WTC11 (cell line): ENCODE data around the gene RSL1D1. TPM values are rescaled to one million over a fixed set of nuclear protein-coding genes. Genes with fewer than 3 reads are reported as not detected.

ENCODE experiments used
- ATAC-seq: fragments of 200-7000 bp; cut with Tn5 transposase; 2 replicates; pipeline ENCODE4 v1.10.0; 2021; ENCODE audit warnings: mild to moderate bottlenecking, moderate library complexity
- CTCF ChIA-PET: fragments of 300-600 bp; sonication (Branson Sonifier 250); formaldehyde crosslinking; loops from one replicate; lab custom pipeline; 2021; ENCODE audit warnings: antibody characterized with exemption; lab: Charles Lee
- POLR2A ChIA-PET: fragments of 350-600 bp; sonication (Branson Sonifier 250); formaldehyde crosslinking; loops from one replicate; lab custom pipeline; 2021; ENCODE audit warnings: antibody characterized with exemption; lab: Charles Lee
- DNase-seq: peaks from one replicate; pipeline ENCODE4 v3.0.0; 2021; ENCODE audit warnings: low spot score
- H3K27ac Mint-ChIP-seq: 2 replicates; pipeline ENCODE4 v1.8.0; 2021; ENCODE audit warnings: mixed read lengths
- H3K27me3 Mint-ChIP-seq: 2 replicates; pipeline ENCODE4 v1.8.0; 2021; ENCODE audit warnings: low read depth, mild to moderate bottlenecking, moderate library complexity, mixed read lengths
- H3K36me3 Mint-ChIP-seq: 2 replicates; pipeline ENCODE4 v1.8.0; 2021; ENCODE audit warnings: mixed read lengths
- H3K4me1 Mint-ChIP-seq: 2 replicates; pipeline ENCODE4 v1.8.0; 2022; ENCODE audit warnings: mixed read lengths
- H3K4me3 Mint-ChIP-seq: 2 replicates; pipeline ENCODE4 v1.8.0; 2021; ENCODE audit warnings: mild to moderate bottlenecking, moderate library complexity, mixed read lengths
- H3K9me3 Mint-ChIP-seq: 2 replicates; pipeline ENCODE4 v1.8.0; 2021; ENCODE audit warnings: mixed read lengths
- E2F1 ChIP-seq: sonication (generic); formaldehyde crosslinking; IDR thresholded peaks from 2 replicates; pipeline ENCODE4 v1.8.0; 2022; ENCODE audit warnings: mild to moderate bottlenecking, missing genetic modification reagents
- FOXK1 ChIP-seq: sonication (generic); formaldehyde crosslinking; IDR thresholded peaks from 2 replicates; pipeline ENCODE4 v1.8.0; 2022; ENCODE audit warnings: mild to moderate bottlenecking, moderate library complexity, missing genetic modification reagents
- GTF2I ChIP-seq: fragments of 250-450 bp; sonication (Bioruptor Pico); conservative IDR thresholded peaks from 2 replicates; pipeline ENCODE4 v1.4.0; 2021; ENCODE audit warnings: mild to moderate bottlenecking
- HMGA2 ChIP-seq: fragments of 250-450 bp; sonication (Bioruptor Pico); IDR thresholded peaks from 2 replicates; pipeline ENCODE4 v1.4.0; 2021; ENCODE audit warnings: mild to moderate bottlenecking, moderate library complexity
- NFE2L1 ChIP-seq: sonication (generic); formaldehyde crosslinking; IDR thresholded peaks from 2 replicates; pipeline ENCODE4 v1.8.1; 2023; ENCODE audit warnings: missing genetic modification reagents
- RELA ChIP-seq: sonication (generic); formaldehyde crosslinking; IDR thresholded peaks from 2 replicates; pipeline ENCODE4 v1.8.1; 2022; ENCODE audit warnings: missing genetic modification reagents, mild to moderate bottlenecking, borderline replicate concordance
- ZBTB21 ChIP-seq: sonication (generic); formaldehyde crosslinking; IDR thresholded peaks from 2 replicates; pipeline ENCODE4 v1.8.1; 2023; ENCODE audit warnings: mild to moderate bottlenecking, missing genetic modification reagents, borderline replicate concordance
- ZNF396 ChIP-seq: fragments of 250-450 bp; sonication (Bioruptor Pico); IDR thresholded peaks from 2 replicates; pipeline ENCODE4 v1.8.0; 2021; ENCODE audit warnings: mild to moderate bottlenecking, moderate library complexity, borderline replicate concordance
- ZNF671 ChIP-seq: fragments of 250-450 bp; sonication (Bioruptor Pico); IDR thresholded peaks from 2 replicates; pipeline ENCODE4 v1.8.0; 2021; ENCODE audit warnings: mild to moderate bottlenecking
- total RNA-seq: library from RNA; stranded (reverse); gene quantifications from 3 replicates; pipeline ENCODE4 v1.2.3, GENCODE V29; 2021
- TF ChIP-seq, protein P1 (sequence below): fragments of 250-450 bp; sonication (Bioruptor Pico); IDR thresholded peaks from 2 replicates; pipeline ENCODE4 v1.9.0; 2021; ENCODE audit warnings: mild to moderate bottlenecking, borderline replicate concordance
- TF ChIP-seq, protein P2 (sequence below): fragments of 250-450 bp; sonication (Bioruptor Pico); IDR thresholded peaks from 2 replicates; pipeline ENCODE4 v1.8.0; 2021; ENCODE audit warnings: mild to moderate bottlenecking
- TF ChIP-seq, protein P3 (sequence below): sonication (generic); formaldehyde crosslinking; IDR thresholded peaks from 2 replicates; pipeline ENCODE4 v1.8.0; 2022; ENCODE audit warnings: mild to moderate bottlenecking, missing genetic modification reagents

RSL1D1 gene
- total RNA-seq, 1 experiment from 2014 or later = 227 TPM

DNA sequence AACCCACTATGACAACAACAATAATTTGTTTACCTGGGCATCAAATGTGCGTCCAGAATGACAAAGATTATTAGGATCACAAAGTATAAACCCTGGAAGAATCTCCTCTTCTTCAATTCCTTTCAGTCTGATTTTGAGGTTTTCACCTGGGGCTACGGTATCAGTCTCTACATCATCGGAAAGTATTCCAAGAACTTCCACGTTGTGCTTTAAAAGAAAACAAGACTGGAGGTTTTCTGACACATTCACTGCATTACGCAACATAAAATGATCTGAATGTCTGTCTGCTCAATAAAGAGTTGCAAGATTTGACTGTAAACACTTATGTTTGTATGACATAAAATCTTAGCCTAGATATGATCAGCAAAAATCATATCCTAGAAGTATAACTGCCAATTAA, 26.0 kb upstream of the RSL1D1 start (continued):
- TF ChIP-seq, protein P1, sequence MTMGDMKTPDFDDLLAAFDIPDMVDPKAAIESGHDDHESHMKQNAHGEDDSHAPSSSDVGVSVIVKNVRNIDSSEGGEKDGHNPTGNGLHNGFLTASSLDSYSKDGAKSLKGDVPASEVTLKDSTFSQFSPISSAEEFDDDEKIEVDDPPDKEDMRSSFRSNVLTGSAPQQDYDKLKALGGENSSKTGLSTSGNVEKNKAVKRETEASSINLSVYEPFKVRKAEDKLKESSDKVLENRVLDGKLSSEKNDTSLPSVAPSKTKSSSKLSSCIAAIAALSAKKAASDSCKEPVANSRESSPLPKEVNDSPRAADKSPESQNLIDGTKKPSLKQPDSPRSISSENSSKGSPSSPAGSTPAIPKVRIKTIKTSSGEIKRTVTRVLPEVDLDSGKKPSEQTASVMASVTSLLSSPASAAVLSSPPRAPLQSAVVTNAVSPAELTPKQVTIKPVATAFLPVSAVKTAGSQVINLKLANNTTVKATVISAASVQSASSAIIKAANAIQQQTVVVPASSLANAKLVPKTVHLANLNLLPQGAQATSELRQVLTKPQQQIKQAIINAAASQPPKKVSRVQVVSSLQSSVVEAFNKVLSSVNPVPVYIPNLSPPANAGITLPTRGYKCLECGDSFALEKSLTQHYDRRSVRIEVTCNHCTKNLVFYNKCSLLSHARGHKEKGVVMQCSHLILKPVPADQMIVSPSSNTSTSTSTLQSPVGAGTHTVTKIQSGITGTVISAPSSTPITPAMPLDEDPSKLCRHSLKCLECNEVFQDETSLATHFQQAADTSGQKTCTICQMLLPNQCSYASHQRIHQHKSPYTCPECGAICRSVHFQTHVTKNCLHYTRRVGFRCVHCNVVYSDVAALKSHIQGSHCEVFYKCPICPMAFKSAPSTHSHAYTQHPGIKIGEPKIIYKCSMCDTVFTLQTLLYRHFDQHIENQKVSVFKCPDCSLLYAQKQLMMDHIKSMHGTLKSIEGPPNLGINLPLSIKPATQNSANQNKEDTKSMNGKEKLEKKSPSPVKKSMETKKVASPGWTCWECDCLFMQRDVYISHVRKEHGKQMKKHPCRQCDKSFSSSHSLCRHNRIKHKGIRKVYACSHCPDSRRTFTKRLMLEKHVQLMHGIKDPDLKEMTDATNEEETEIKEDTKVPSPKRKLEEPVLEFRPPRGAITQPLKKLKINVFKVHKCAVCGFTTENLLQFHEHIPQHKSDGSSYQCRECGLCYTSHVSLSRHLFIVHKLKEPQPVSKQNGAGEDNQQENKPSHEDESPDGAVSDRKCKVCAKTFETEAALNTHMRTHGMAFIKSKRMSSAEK (CRISPR knock-in tag) = no peak
- TF ChIP-seq HMGA2 (CRISPR knock-in tag) = no peak
- TF ChIP-seq NFE2L1 (CRISPR knock-in tag) = no peak

DNA sequence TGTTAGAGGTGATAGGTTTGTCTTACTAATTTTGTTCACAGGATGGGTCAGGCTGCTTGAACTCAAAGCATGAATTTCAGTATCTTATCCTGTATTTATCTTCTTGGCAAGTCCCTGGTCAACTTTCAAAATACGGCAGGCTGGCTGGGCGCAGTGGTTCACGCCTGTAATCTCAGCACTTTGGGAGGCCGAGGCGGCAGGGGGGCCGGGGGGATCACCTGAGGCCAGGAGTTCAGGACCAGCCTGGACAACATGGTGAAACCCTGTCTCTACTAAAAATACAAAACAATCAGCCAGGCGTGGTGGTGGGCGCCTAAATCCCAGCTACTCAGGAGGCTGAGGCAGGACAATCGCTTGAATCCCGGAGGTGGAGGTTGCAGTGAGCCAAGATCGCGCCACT, 25.0 kb upstream of the RSL1D1 start:
- TF ChIP-seq ZNF671 = no peak
- no peak for TF ChIP-seq RELA (CRISPR knock-in tag)
- no peak for TF ChIP-seq FOXK1 (CRISPR knock-in tag)
- no peak for TF ChIP-seq ZNF396 (CRISPR knock-in tag)
- TF ChIP-seq, protein P2, sequence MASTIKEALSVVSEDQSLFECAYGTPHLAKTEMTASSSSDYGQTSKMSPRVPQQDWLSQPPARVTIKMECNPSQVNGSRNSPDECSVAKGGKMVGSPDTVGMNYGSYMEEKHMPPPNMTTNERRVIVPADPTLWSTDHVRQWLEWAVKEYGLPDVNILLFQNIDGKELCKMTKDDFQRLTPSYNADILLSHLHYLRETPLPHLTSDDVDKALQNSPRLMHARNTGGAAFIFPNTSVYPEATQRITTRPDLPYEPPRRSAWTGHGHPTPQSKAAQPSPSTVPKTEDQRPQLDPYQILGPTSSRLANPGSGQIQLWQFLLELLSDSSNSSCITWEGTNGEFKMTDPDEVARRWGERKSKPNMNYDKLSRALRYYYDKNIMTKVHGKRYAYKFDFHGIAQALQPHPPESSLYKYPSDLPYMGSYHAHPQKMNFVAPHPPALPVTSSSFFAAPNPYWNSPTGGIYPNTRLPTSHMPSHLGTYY (CRISPR knock-in tag) = no peak
- Mint-ChIP-seq H3K9me3 (no peaks in the 10 kb centered on the region), H3K27me3 (no peaks in the 10 kb centered on the region; the same call in 1 of the 2 replicates), H3K27ac (no peak overlapping the region), H3K4me1 (peaks cover 3% of the 10 kb centered on the region), H3K4me3 (no peak overlapping the region), H3K36me3 (peaks cover 60% of the 10 kb centered on the region)
- ChIA-PET POLR2A (no interaction called here), CTCF (no interaction called here)
- no peak for DNase-seq
- ATAC-seq = no peak

DNA sequence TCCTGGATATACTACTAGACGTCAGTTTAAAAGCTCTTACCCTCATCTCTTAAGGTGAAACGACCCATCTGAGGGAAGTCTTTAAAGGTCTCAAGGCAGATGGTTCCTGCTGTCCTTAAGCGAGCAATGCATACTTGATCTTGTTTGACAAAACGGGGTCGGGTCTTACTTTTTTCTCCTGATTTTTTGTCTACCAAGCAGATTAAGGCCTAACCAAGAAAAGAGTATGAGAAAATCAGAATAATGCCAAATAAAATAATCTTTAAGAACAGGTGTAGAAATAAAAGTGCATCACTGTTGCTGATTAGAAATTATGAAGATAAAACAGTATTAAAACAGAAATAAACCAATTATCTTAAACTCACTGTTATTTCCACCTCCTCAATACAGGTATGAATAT, 24.4 kb upstream of the RSL1D1 start:
- DNase-seq (no peak), ATAC-seq (no peak)
- ChIA-PET POLR2A (no interaction called here), CTCF (interaction anchor here (1.7 kb wide), 1 partner anchor 14 kb away, joined by 4 read pairs; no protein-coding TSS in a partner anchor)
- H3K9me3 Mint-ChIP-seq = no peaks in the 10 kb centered on the region
- H3K4me3 Mint-ChIP-seq = no peak overlapping the region
- no peak overlapping the region for H3K27ac Mint-ChIP-seq
- H3K36me3 Mint-ChIP-seq = peaks cover 55% of the 10 kb centered on the region
- TF ChIP-seq FOXK1 (CRISPR knock-in tag) = no peak
- TF ChIP-seq GTF2I (CRISPR knock-in tag) = no peak
- TF ChIP-seq ZBTB21 (CRISPR knock-in tag) = no peak
- TF ChIP-seq E2F1 (CRISPR knock-in tag) = no peak
- peaks cover 4% of the 10 kb centered on the region for H3K4me1 Mint-ChIP-seq
- H3K27me3 Mint-ChIP-seq = no peaks in the 10 kb centered on the region; the same call in 1 of the 2 replicates

DNA sequence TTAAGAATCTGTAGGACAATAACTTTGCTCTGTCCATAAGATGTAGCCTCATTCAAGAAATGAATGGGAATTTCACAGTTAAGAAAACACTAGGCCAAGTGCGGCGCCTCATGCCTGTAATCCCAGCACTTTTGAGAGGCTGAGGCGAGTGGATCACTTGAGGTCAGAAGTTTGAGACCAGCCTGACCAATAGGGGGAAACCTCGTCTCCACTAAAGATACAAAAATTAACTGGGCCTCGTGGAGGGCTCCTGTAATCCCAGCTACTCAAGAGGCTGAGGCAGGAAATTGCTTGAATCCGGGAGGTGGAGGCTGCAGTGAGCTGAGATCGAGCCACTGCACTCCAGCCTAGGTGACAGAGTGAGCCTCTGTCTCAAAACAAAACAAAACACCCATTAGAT, 19.9 kb upstream of the RSL1D1 start:
- peaks cover 28% of the 10 kb centered on the region for H3K36me3 Mint-ChIP-seq
- no peaks in the 10 kb centered on the region for H3K9me3 Mint-ChIP-seq
- DNase-seq (peak; percentile 28), ATAC-seq (peak; percentile 89)
- peak overlapping the region; percentile 87 for H3K27ac Mint-ChIP-seq
- POLR2A ChIA-PET = no interaction called here
- H3K4me3 Mint-ChIP-seq = no peak overlapping the region
- TF ChIP-seq, protein P3, sequence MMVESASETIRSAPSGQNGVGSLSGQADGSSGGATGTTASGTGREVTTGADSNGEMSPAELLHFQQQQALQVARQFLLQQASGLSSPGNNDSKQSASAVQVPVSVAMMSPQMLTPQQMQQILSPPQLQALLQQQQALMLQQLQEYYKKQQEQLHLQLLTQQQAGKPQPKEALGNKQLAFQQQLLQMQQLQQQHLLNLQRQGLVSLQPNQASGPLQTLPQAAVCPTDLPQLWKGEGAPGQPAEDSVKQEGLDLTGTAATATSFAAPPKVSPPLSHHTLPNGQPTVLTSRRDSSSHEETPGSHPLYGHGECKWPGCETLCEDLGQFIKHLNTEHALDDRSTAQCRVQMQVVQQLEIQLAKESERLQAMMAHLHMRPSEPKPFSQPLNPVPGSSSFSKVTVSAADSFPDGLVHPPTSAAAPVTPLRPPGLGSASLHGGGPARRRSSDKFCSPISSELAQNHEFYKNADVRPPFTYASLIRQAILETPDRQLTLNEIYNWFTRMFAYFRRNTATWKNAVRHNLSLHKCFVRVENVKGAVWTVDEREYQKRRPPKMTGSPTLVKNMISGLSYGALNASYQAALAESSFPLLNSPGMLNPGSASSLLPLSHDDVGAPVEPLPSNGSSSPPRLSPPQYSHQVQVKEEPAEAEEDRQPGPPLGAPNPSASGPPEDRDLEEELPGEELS (CRISPR knock-in tag) = no peak
- H3K27me3 Mint-ChIP-seq = no peaks in the 10 kb centered on the region; the same call in 1 of the 2 replicates
- CTCF ChIA-PET = interaction anchor here (0.6 to 1.5 kb wide), 4 partner anchors 143 to 466 kb away, joined by 3 to 16 read pairs (median 4); no protein-coding TSS in a partner anchor
- H3K4me1 Mint-ChIP-seq = peaks cover 4% of the 10 kb centered on the region
